PC-3 (cell line): Measurements from ENCODE around the gene RALGPS1. TPM values are rescaled to one million over a fixed set of nuclear protein-coding genes. Genes with fewer than 3 reads are reported as not detected.

Experiments used
- ATAC-seq: fragments of 200-7000 bp; cut with Tn5 transposase; 2 replicates; pipeline ENCODE4 v1.9.1; 2020; ENCODE audit warnings: mild to moderate bottlenecking, moderate library complexity
- BruUV-seq: library from RNA; stranded (reverse); fragments of 400-500 nt; replicated peaks from 2 replicates; lab custom pipeline; 2021; lab: Mats Ljungman, UMichigan
- CTCF ChIA-PET: fragments of 300-600 bp; sonication (Branson Sonifier 250); formaldehyde crosslinking; loops from one replicate; lab custom pipeline; 2022; ENCODE audit warnings: antibody characterized with exemption; lab: Charles Lee
- POLR2A ChIA-PET: fragments of 300-600 bp; sonication (Branson Sonifier 250); formaldehyde crosslinking; loops from one replicate; lab custom pipeline; 2022; ENCODE audit warnings: antibody characterized with exemption; ENCODE audit not compliant: unreplicated experiment; lab: Charles Lee
- DNase-seq: peaks from one replicate; pipeline ENCODE4 v3.0.0-alpha.2; 2015
- H2AFZ ChIP-seq: fragments of 300-600 bp; sonication (generic); 2 replicates; pipeline ENCODE4 v1.6.0; 2016; ENCODE audit warnings: antibody characterized with exemption, low read length
- H3F3A ChIP-seq: fragments of 300-600 bp; sonication (generic); one replicate; pipeline ENCODE4 v1.6.0; 2017; ENCODE audit warnings: antibody characterized with exemption, low read length, control low read depth, mild to moderate bottlenecking; ENCODE audit not compliant: unreplicated experiment
- H3K27ac ChIP-seq: fragments of 300-600 bp; sonication (generic); 2 replicates; pipeline ENCODE4 v1.5.1; 2016; ENCODE audit warnings: mild to moderate bottlenecking, low read length
- H3K27me3 ChIP-seq: fragments of 300-600 bp; sonication (generic); 2 replicates; pipeline ENCODE4 v1.6.1; 2016; ENCODE audit warnings: low read length, mixed read lengths
- H3K36me3 ChIP-seq: fragments of 300-600 bp; sonication (generic); 2 replicates; pipeline ENCODE4 v1.6.1; 2016; ENCODE audit warnings: low read depth, mixed run types, low read length, mixed read lengths
- H3K4me1 ChIP-seq: fragments of 300-600 bp; sonication (generic); 2 replicates; pipeline ENCODE4 v1.5.1; 2016; ENCODE audit warnings: low read length; ENCODE audit not compliant: insufficient read depth
- H3K4me2 ChIP-seq: fragments of 300-600 bp; sonication (generic); 2 replicates; pipeline ENCODE4 v1.6.0; 2016; ENCODE audit warnings: low read length
- H3K4me3 ChIP-seq: fragments of 300-600 bp; sonication (generic); 2 replicates; pipeline ENCODE4 v1.5.1; 2016; ENCODE audit warnings: mild to moderate bottlenecking, low read length, mixed read lengths
- H3K79me2 ChIP-seq: fragments of 300-600 bp; sonication (generic); 2 replicates; pipeline ENCODE4 v1.6.1; 2017; ENCODE audit warnings: low read length, mixed read lengths
- H3K9ac ChIP-seq: fragments of 300-600 bp; sonication (generic); 2 replicates; pipeline ENCODE4 v1.6.0; 2016; ENCODE audit warnings: mild to moderate bottlenecking, low read length
- H3K9me2 ChIP-seq: fragments of 300-600 bp; sonication (generic); replicated peaks from 2 replicates; pipeline ENCODE4 v1.6.1; 2016; ENCODE audit warnings: mixed run types, low read length, mixed read lengths
- H3K9me3 ChIP-seq: fragments of 300-600 bp; sonication (generic); 2 replicates; pipeline ENCODE4 v1.6.1; 2016; ENCODE audit warnings: low read length, mixed read lengths
- H4K20me1 ChIP-seq: fragments of 300-600 bp; sonication (generic); 2 replicates; pipeline ENCODE4 v1.6.1; 2016; ENCODE audit warnings: low read length, mixed read lengths
- EZH2 ChIP-seq: fragments of 300-600 bp; sonication (generic); IDR thresholded peaks from one replicate; pipeline ENCODE4 v1.6.1; 2017; ENCODE audit warnings: antibody characterized with exemption, mild to moderate bottlenecking, low read length; ENCODE audit not compliant: unreplicated experiment
- EZH2phosphoT487 ChIP-seq: fragments of 300-600 bp; sonication (generic); IDR thresholded peaks from 2 replicates; pipeline ENCODE4 v1.6.1; 2018; ENCODE audit warnings: mild to moderate bottlenecking, antibody characterized with exemption, low read length, borderline replicate concordance
- intact Hi-C: fragments of 100-400 bp; cut with micrococcal nuclease; formaldehyde crosslinking; loops from 2 replicates; pipeline ENCODE4 v1.9.0; 2023
- total RNA-seq: library from RNA; depleted of rRNA; stranded (reverse); fragments of >200 nt; gene quantifications from 2 replicates; pipeline ENCODE4 v1.2.3, GENCODE V29; 2014
- TF ChIP-seq, protein P1 (sequence below): fragments of 300-600 bp; sonication (generic); conservative IDR thresholded peaks from 2 replicates; pipeline ENCODE4 v1.5.1; 2017; ENCODE audit warnings: antibody characterized with exemption, low read depth, mild to moderate bottlenecking, low read length

Gene RALGPS1
- total RNA-seq, 1 experiment from 2014 or later: 10.2 TPM

- H3K4me3 ChIP-seq: peak overlapping the region; percentile 47; the same call in 1 of the 2 replicates
- no peaks in the 10 kb centered on the region for H3F3A ChIP-seq
- H3K79me2 ChIP-seq: no peaks in the 10 kb centered on the region
- ChIA-PET POLR2A (interaction anchor here (0.6 kb wide), 1 partner anchor 8 kb away, joined by 6 read pairs; no protein-coding TSS in a partner anchor), CTCF (interaction anchor here (1.0 to 1.2 kb wide), 4 partner anchors 63 to 108 kb away, joined by 3 to 10 read pairs (median 4); no protein-coding TSS in a partner anchor)
- H3K36me3 ChIP-seq: no peaks in the 10 kb centered on the region
- H4K20me1 ChIP-seq: no peaks in the 10 kb centered on the region
- H3K9me2 ChIP-seq: no peaks in the 10 kb centered on the region
- H3K27me3 ChIP-seq: no peaks in the 10 kb centered on the region
- ATAC-seq (peak; percentile 96), DNase-seq (peak; percentile 92)
- H3K4me2 ChIP-seq: peak overlapping the region; percentile 76
- BruUV-seq: no TSS peak
- TF ChIP-seq EZH2 (no peak), EZH2phosphoT487 (no peak)
- TF ChIP-seq, protein P1, sequence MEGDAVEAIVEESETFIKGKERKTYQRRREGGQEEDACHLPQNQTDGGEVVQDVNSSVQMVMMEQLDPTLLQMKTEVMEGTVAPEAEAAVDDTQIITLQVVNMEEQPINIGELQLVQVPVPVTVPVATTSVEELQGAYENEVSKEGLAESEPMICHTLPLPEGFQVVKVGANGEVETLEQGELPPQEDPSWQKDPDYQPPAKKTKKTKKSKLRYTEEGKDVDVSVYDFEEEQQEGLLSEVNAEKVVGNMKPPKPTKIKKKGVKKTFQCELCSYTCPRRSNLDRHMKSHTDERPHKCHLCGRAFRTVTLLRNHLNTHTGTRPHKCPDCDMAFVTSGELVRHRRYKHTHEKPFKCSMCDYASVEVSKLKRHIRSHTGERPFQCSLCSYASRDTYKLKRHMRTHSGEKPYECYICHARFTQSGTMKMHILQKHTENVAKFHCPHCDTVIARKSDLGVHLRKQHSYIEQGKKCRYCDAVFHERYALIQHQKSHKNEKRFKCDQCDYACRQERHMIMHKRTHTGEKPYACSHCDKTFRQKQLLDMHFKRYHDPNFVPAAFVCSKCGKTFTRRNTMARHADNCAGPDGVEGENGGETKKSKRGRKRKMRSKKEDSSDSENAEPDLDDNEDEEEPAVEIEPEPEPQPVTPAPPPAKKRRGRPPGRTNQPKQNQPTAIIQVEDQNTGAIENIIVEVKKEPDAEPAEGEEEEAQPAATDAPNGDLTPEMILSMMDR: peak; percentile 39; the same call in 1 of the 2 replicates
- intact Hi-C loops: loop anchor here (2.0 kb wide), 2 partner anchors 24 to 84 kb away; no protein-coding TSS in a partner anchor
- H2AFZ ChIP-seq: no peak overlapping the region
- H3K4me1 ChIP-seq: peaks cover 21% of the 10 kb centered on the region
- H3K9ac ChIP-seq: peak overlapping the region; percentile 51
- peak overlapping the region; percentile 83 for H3K27ac ChIP-seq
- no peaks in the 10 kb centered on the region for H3K9me3 ChIP-seq
These were observed 134.5 kb downstream of the RALGPS1 start for GRCh38 chr9:127049044-127049443.

GRCh38 chr9:127049581-127049980 is 135.0 kb downstream of the RALGPS1 start:
- Histone ChIP-seq H3K9ac (peak overlapping the region; percentile 46; the same call in 1 of the 2 replicates), H3K36me3 (no peaks in the 10 kb centered on the region), H2AFZ (no peak overlapping the region), H3K27me3 (no peaks in the 10 kb centered on the region), H3K9me2 (no peaks in the 10 kb centered on the region), H3F3A (no peaks in the 10 kb centered on the region), H3K4me1 (peaks cover 21% of the 10 kb centered on the region), H3K27ac (peak overlapping the region; percentile 83), H4K20me1 (no peaks in the 10 kb centered on the region), H3K4me3 (no peak overlapping the region; the same call in 1 of the 2 replicates), H3K4me2 (peak overlapping the region; percentile 76), H3K9me3 (no peaks in the 10 kb centered on the region), H3K79me2 (no peaks in the 10 kb centered on the region)
- POLR2A ChIA-PET: no interaction called here
- no TSS peak for BruUV-seq
- CTCF ChIA-PET: interaction anchor here (1.0 to 1.2 kb wide), 4 partner anchors 63 to 109 kb away, joined by 3 to 10 read pairs (median 4); no protein-coding TSS in a partner anchor
- intact Hi-C loops: loop anchor here (2.0 kb wide), 2 partner anchors 25 to 85 kb away; no protein-coding TSS in a partner anchor
- ATAC-seq (peak; percentile 7; the same call in 1 of the 2 replicates), DNase-seq (no peak)
- TF ChIP-seq EZH2phosphoT487 (no peak), EZH2 (no peak)
- TF ChIP-seq, protein P1: no peak

- DNase-seq: no peak
- no peaks in the 10 kb centered on the region for H3K36me3 ChIP-seq
- H2AFZ ChIP-seq: no peak overlapping the region
- no TSS peak for BruUV-seq
- CTCF ChIA-PET: no interaction called here
- no peaks in the 10 kb centered on the region for H3F3A ChIP-seq
- POLR2A ChIA-PET: no interaction called here
- H3K4me3 ChIP-seq: no peak overlapping the region
- no peaks in the 10 kb centered on the region for H4K20me1 ChIP-seq
- TF ChIP-seq EZH2phosphoT487 (no peak), EZH2 (no peak)
- TF ChIP-seq, protein P1: no peak
- H3K9me3 ChIP-seq: no peaks in the 10 kb centered on the region
- no peak for ATAC-seq
- H3K27me3 ChIP-seq: no peaks in the 10 kb centered on the region
- no peak overlapping the region for H3K9ac ChIP-seq
- intact Hi-C loops: no loop called here
- H3K27ac ChIP-seq: peak overlapping the region; percentile 83; the same call in 1 of the 2 replicates
- H3K4me2 ChIP-seq: no peak overlapping the region
- peaks cover 21% of the 10 kb centered on the region for H3K4me1 ChIP-seq
- no peaks in the 10 kb centered on the region for H3K9me2 ChIP-seq
- H3K79me2 ChIP-seq: no peaks in the 10 kb centered on the region
These were observed 135.6 kb downstream of the RALGPS1 start for GRCh38 chr9:127050152-127050551.
